Activated CD8-positive, alpha-beta T cell treated with anti-CD3 and anti-CD28 coated beads, Interleukin-2, amount 10 ng/mL, durations not matched to agents 7 days and 5 days (primary cell): ENCODE results near the gene CDC5L. TPM values are rescaled to one million over a fixed set of nuclear protein-coding genes. Genes with fewer than 3 reads are reported as not detected.

Experiments used
- ATAC-seq: fragments of 150-1000 bp; cut with Tn5 transposase; one replicate; pipeline ENCODE4 v1.10.0; 2021; ENCODE audit warnings: moderate library complexity
- CTCF ChIA-PET: fragments of 350-600 bp; sonication (Branson Sonifier 250); formaldehyde crosslinking; loops from one replicate; lab custom pipeline; 2021; ENCODE audit warnings: antibody characterized with exemption; lab: Charles Lee
- POLR2A ChIA-PET: fragments of 350-600 bp; sonication (Branson Sonifier 250); formaldehyde crosslinking; loops from one replicate; lab custom pipeline; 2021; ENCODE audit warnings: antibody characterized with exemption; lab: Charles Lee
- DNase-seq: peaks from one replicate; pipeline ENCODE4 v3.0.0-alpha.2; 2020
- H3K27ac Mint-ChIP-seq: one replicate; pipeline ENCODE4 v1.8.0; 2021; ENCODE audit warnings: mild to moderate bottlenecking, mixed read lengths
- H3K27me3 Mint-ChIP-seq: one replicate; pipeline ENCODE4 v1.8.0; 2021; ENCODE audit warnings: low read depth, mixed read lengths
- H3K36me3 Mint-ChIP-seq: one replicate; pipeline ENCODE4 v1.8.0; 2021; ENCODE audit warnings: low read depth, mixed read lengths
- H3K4me1 Mint-ChIP-seq: one replicate; pipeline ENCODE4 v1.8.0; 2021; ENCODE audit warnings: low read depth, mixed read lengths
- H3K4me3 Mint-ChIP-seq: one replicate; pipeline ENCODE4 v1.8.0; 2021; ENCODE audit warnings: mild to moderate bottlenecking, mixed read lengths
- H3K9me3 Mint-ChIP-seq: one replicate; pipeline ENCODE4 v1.8.0; 2022; ENCODE audit warnings: mixed read lengths; ENCODE audit not compliant: insufficient read depth
- total RNA-seq, 2 experiments: library from RNA; stranded (reverse); gene quantifications; one replicate each; pipeline ENCODE4 v1.2.3, GENCODE V29; 2021

Gene CDC5L
- total RNA-seq, 2 experiments from 2014 or later, result 22.6 to 22.7 TPM

DNA sequence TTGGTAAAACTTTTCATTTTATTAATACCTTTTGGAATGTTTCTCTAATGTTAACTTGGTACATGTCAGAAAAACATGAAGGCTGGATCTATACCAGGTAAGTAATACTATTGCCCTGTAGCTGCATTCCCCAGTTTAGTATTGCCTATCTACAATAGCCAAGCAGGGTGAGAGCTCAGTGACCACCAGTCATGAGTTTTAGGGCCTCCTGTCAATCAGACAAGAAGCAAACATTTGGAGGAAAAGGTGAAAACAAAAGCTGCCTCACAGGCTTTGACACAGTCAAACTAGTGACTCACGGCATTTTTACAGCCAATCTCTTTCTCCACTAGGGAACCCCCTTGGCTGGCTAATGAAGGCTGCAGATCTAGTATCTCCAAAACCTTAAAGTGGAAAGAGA lies 9.5 kb upstream of the CDC5L start:
- H3K27me3 Mint-ChIP-seq, result peaks cover 22% of the 10 kb centered on the region
- no peak overlapping the region for H3K4me3 Mint-ChIP-seq
- no peaks in the 10 kb centered on the region for H3K36me3 Mint-ChIP-seq

DNA sequence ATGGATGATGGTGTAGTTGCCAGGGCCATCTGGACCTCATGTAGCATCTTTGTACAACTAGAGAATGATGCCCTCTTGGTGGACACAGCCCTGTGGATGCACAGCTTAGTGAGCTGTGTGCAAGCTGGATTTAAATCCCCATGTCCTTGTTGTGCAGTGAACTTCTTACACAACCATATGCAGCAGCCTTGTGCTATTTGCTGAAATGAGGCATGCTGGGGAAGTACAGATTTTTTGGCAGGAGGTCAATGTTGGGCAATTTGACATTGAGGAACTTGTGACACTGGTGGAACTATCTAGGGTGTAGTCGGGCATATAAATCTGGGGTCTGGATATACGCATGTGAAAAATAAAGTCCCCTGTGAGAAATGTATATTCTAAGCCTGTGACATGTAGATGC lies 5.8 kb upstream of the CDC5L start:
- H3K4me1 Mint-ChIP-seq, result peaks cover 4% of the 10 kb centered on the region
- ATAC-seq (no peak), DNase-seq (no peak)
- peaks cover 16% of the 10 kb centered on the region for H3K27me3 Mint-ChIP-seq
- CTCF ChIA-PET, result no interaction called here
- no peaks in the 10 kb centered on the region for H3K9me3 Mint-ChIP-seq
- H3K4me3 Mint-ChIP-seq, result no peak overlapping the region
- no peak overlapping the region for H3K27ac Mint-ChIP-seq
- POLR2A ChIA-PET, result interaction anchor here (0.6 kb wide), 1 partner anchor 12 kb away, joined by 3 read pairs; no protein-coding TSS in a partner anchor
- H3K36me3 Mint-ChIP-seq, result no peaks in the 10 kb centered on the region

More for the DNA sequence above, 9.5 kb upstream of the CDC5L start:
- Mint-ChIP-seq H3K27ac (no peak overlapping the region), H3K4me1 (peaks cover 1% of the 10 kb centered on the region), H3K9me3 (no peaks in the 10 kb centered on the region)
- ChIA-PET CTCF (no interaction called here), POLR2A (no interaction called here)
- DNase-seq (no peak), ATAC-seq (no peak)

DNA sequence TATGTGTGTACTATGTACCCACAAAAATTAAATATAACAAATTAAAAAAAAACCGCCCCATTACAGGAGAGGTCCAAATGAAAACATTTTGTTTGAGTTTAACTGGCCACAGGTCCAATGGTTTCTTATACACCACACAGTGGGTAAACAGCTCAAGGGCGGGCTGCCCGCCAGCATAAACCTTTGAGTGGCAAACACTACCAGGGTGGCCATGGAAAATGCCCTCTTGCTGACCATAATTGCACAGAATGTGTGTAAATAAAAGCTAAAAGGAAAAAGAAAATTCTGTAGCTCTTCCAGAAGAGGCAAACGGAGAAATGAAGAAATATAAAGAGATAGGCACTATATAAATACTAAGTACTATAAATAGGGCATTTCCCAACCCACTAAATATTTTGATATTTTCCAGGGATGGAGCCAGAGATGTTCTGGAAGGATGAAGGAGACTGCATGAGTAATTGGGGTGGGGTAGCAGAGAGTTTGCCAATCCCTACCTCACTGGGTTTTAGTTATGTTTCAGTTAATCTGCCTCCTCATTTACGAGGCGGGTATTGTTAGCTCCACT lies 1.1 kb upstream of the CDC5L start:
- ChIA-PET CTCF (interaction anchor here (0.6 to 1.4 kb wide), 2 partner anchors 39 to 73 kb away, joined by 3 to 4 read pairs; partner anchors contain the start of gene AARS2), POLR2A (interaction anchor here (0.6 to 1.6 kb wide), 3 partner anchors 10 to 1604 kb away, joined by 3 to 7 read pairs (median 4); partner anchors contain the start of gene HSP90AB1)
- DNase-seq (no peak), ATAC-seq (no peak)
- peak overlapping the region; percentile 99 for H3K27ac Mint-ChIP-seq
- H3K9me3 Mint-ChIP-seq, result no peaks in the 10 kb centered on the region
- peak overlapping the region; percentile 97 for H3K4me3 Mint-ChIP-seq
- H3K4me1 Mint-ChIP-seq, result peaks cover 35% of the 10 kb centered on the region
- peaks cover 12% of the 10 kb centered on the region for H3K27me3 Mint-ChIP-seq
- peaks cover 24% of the 10 kb centered on the region for H3K36me3 Mint-ChIP-seq

DNA sequence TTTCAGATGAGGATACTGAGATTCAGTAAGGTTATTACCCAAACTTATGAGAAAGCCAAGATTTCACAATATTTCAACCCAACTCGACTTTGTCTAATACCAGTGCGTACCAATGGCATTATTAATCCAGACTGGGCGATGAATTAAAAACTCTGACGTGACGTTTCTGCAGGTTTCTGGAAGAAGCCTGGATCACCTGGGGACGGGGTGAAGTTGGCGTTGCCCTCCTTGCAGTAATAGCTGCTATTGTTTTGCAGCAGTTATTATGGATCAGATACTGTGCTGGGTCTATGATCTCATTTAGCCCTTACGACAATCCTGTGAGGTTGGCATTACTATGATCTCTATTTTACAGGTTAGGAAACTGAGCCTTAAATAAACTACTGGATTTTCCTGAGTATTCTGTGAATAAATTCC lies 569 bp upstream of the CDC5L start:
- DNase-seq, result no peak
- Mint-ChIP-seq H3K27me3 (peaks cover 8% of the 10 kb centered on the region), H3K36me3 (peaks cover 29% of the 10 kb centered on the region), H3K9me3 (no peaks in the 10 kb centered on the region), H3K4me1 (peaks cover 35% of the 10 kb centered on the region), H3K4me3 (peak overlapping the region; percentile 97), H3K27ac (peak overlapping the region; percentile 99)
- CTCF ChIA-PET, result interaction anchor here (0.6 to 1.4 kb wide), 2 partner anchors 38 to 74 kb away, joined by 3 to 4 read pairs; partner anchors contain the start of gene AARS2
- POLR2A ChIA-PET, result interaction anchor here (0.6 to 1.6 kb wide), 10 partner anchors 11 to 1844 kb away, joined by 3 to 7 read pairs (median 3); partner anchors contain the start of genes HSP90AB1 and TMEM151B
- ATAC-seq, result peak; percentile 7

DNA sequence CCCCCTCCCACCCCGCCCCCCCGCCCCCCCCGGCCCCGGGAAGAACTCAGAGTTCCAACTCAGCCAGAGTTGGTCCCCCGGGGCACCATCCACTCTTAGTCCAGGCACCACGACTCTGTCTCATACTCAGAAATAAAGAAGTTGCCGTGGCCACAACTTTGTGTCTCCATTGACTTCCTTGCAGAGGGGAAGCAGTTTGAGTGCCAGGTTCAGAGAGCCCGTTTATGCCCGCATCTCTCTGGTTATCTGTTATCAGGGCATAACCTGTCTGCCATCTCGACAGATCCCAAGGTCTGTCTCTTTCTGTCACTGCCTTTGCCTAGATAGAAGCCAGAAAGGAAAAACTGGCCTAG lies 605 bp downstream of the CDC5L start:
- Mint-ChIP-seq H3K27me3 (peaks cover 8% of the 10 kb centered on the region), H3K4me1 (peaks cover 36% of the 10 kb centered on the region), H3K27ac (peak overlapping the region; percentile 99), H3K9me3 (no peaks in the 10 kb centered on the region), H3K4me3 (peak overlapping the region; percentile 97), H3K36me3 (peaks cover 38% of the 10 kb centered on the region)
- CTCF ChIA-PET, result no interaction called here
- POLR2A ChIA-PET, result interaction anchor here (1.0 to 1.6 kb wide), 6 partner anchors 10 to 141 kb away, joined by 3 to 7 read pairs (median 3); partner anchors contain the start of genes HSP90AB1 and TMEM151B
- DNase-seq (peak; percentile 42), ATAC-seq (no peak)

GRCh38 chr6:44388887-44389286 lies 1.4 kb downstream of the CDC5L start:
- H3K4me1 Mint-ChIP-seq, result peaks cover 36% of the 10 kb centered on the region
- no peaks in the 10 kb centered on the region for H3K9me3 Mint-ChIP-seq
- CTCF ChIA-PET, result no interaction called here
- peaks cover 8% of the 10 kb centered on the region for H3K27me3 Mint-ChIP-seq
- H3K27ac Mint-ChIP-seq, result peak overlapping the region; percentile 99
- ATAC-seq (no peak), DNase-seq (no peak)
- peak overlapping the region; percentile 97 for H3K4me3 Mint-ChIP-seq
- peaks cover 46% of the 10 kb centered on the region for H3K36me3 Mint-ChIP-seq
- POLR2A ChIA-PET, result interaction anchor here (0.6 kb wide), 2 partner anchors 136 to 1390 kb away, joined by 3 read pairs; no protein-coding TSS in a partner anchor

GRCh38 chr6:44390158-44390683 lies 2.7 kb downstream of the CDC5L start:
- Mint-ChIP-seq H3K4me1 (peaks cover 36% of the 10 kb centered on the region), H3K27ac (no peak overlapping the region), H3K9me3 (no peaks in the 10 kb centered on the region), H3K27me3 (peaks cover 2% of the 10 kb centered on the region), H3K36me3 (peaks cover 55% of the 10 kb centered on the region), H3K4me3 (no peak overlapping the region)
- no peak for DNase-seq
- CTCF ChIA-PET, result no interaction called here
- ATAC-seq, result no peak
- POLR2A ChIA-PET, result no interaction called here

- H3K27me3 Mint-ChIP-seq, result no peaks in the 10 kb centered on the region
- no peaks in the 10 kb centered on the region for H3K9me3 Mint-ChIP-seq
- POLR2A ChIA-PET, result no interaction called here
- ATAC-seq, result no peak
- no peak overlapping the region for H3K4me3 Mint-ChIP-seq
- peaks cover 7% of the 10 kb centered on the region for H3K4me1 Mint-ChIP-seq
- H3K36me3 Mint-ChIP-seq, result peaks cover 70% of the 10 kb centered on the region
- no peak overlapping the region for H3K27ac Mint-ChIP-seq
- CTCF ChIA-PET, result no interaction called here
- DNase-seq, result no peak
Observed at GRCh38 chr6:44395501-44395900, 8.0 kb downstream of the CDC5L start.

DNA sequence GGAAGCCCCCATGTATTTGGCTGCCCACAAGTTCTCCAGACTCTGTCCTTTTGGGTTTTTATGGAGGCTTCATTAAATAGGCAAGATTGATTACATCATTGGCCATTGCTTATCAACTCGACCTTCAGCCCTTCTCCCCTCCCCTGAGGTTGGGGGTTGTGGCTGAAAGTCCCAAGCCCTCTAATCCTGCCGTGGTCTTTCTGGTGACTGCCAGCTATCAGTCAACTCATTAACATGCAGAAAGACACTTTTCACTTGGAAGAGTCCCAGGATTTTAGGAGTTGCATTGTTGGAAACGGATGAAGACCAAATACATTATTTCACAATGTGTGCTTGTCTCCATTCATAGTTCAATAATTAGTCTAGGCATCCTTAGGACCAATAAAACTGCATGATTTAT lies 9.5 kb downstream of the CDC5L start:
- Mint-ChIP-seq H3K36me3 (peaks cover 73% of the 10 kb centered on the region), H3K4me1 (peaks cover 6% of the 10 kb centered on the region), H3K27ac (no peak overlapping the region), H3K27me3 (no peaks in the 10 kb centered on the region), H3K4me3 (no peak overlapping the region), H3K9me3 (no peaks in the 10 kb centered on the region)
- DNase-seq, result no peak
- ChIA-PET CTCF (no interaction called here), POLR2A (interaction anchor here (0.7 to 1.4 kb wide), 2 partner anchors 9 to 304 kb away, joined by 3 to 6 read pairs; partner anchors contain the start of gene CDC5L)
- ATAC-seq, result no peak

DNA sequence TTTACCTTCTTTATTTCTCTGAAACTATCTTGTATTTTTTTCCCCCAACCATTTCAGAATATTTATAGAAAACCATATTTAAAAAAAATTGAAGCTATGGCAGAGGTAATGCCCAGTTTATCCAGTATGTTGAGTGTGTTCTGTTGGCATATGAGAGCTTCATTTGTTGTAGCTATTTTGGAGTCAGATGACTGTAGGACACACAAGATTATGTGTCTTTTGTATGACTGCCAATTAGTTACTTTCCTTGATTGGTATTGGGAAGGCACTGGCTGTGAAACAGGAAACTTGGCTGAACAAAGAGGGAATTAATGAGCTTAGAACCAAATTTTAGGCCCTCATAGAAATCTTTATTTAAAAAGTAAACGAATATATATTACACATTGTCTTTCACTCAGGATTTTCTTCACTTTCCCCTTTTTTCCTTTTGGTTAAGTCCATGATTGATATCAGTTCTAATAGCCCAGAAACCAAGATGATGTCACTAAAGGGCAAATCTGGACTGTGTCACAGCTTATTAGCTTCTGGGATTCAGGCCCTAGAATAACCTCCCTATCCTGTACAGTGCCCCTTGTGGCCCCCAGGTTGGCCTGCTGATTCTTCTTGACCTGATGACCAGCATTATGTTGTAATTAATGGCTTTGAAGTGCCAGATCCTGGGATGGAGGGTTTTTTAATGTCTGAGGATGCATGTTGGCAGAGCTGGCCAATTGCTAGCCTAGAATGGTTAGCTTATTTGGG lies 10.1 kb downstream of the CDC5L start:
- no peak overlapping the region for H3K4me3 Mint-ChIP-seq
- no peak overlapping the region for H3K27ac Mint-ChIP-seq

GRCh38 chr6:44399991-44400390 lies 12.5 kb downstream of the CDC5L start:
- no peak for DNase-seq
- no peaks in the 10 kb centered on the region for H3K9me3 Mint-ChIP-seq
- no peaks in the 10 kb centered on the region for H3K27me3 Mint-ChIP-seq
- no peak overlapping the region for H3K4me3 Mint-ChIP-seq
- no peak overlapping the region for H3K27ac Mint-ChIP-seq
- ChIA-PET CTCF (interaction anchor here (1.0 kb wide), 1 partner anchor 34 kb away, joined by 3 read pairs; no protein-coding TSS in a partner anchor), POLR2A (interaction anchor here (1.1 kb wide), 1 partner anchor 12 kb away, joined by 3 read pairs; the partner anchor contains the start of gene CDC5L)
- no peak for ATAC-seq
- H3K36me3 Mint-ChIP-seq, result peaks cover 65% of the 10 kb centered on the region
- H3K4me1 Mint-ChIP-seq, result peaks cover 7% of the 10 kb centered on the region

More for the DNA sequence above, 10.1 kb downstream of the CDC5L start:
- no peaks in the 10 kb centered on the region for H3K9me3 Mint-ChIP-seq
- peaks cover 5% of the 10 kb centered on the region for H3K4me1 Mint-ChIP-seq
- no peak for ATAC-seq
- H3K27me3 Mint-ChIP-seq, result no peaks in the 10 kb centered on the region
- no peak for DNase-seq
- H3K36me3 Mint-ChIP-seq, result peaks cover 72% of the 10 kb centered on the region
- POLR2A ChIA-PET, result interaction anchor here (0.7 to 1.4 kb wide), 2 partner anchors 10 to 303 kb away, joined by 3 to 6 read pairs; partner anchors contain the start of gene CDC5L
- CTCF ChIA-PET, result interaction anchor here (0.6 kb wide), 1 partner anchor 85 kb away, joined by 3 read pairs; the partner anchor contains the start of gene AARS2
